Activated T-cell treated with anti-CD3 and anti-CD28 coated beads for 4 hours (primary cell): ENCODE data around the gene HGS.
"Not testable (repeated sequence)": the region's sequence is repeated elsewhere in the genome, so short reads cannot be mapped to it uniquely, and the experiment has no call there.

ENCODE experiments used
- DNase-seq: peaks from one replicate; pipeline ENCODE4 v3.0.0-alpha.2; 2020

HGS gene

DNA sequence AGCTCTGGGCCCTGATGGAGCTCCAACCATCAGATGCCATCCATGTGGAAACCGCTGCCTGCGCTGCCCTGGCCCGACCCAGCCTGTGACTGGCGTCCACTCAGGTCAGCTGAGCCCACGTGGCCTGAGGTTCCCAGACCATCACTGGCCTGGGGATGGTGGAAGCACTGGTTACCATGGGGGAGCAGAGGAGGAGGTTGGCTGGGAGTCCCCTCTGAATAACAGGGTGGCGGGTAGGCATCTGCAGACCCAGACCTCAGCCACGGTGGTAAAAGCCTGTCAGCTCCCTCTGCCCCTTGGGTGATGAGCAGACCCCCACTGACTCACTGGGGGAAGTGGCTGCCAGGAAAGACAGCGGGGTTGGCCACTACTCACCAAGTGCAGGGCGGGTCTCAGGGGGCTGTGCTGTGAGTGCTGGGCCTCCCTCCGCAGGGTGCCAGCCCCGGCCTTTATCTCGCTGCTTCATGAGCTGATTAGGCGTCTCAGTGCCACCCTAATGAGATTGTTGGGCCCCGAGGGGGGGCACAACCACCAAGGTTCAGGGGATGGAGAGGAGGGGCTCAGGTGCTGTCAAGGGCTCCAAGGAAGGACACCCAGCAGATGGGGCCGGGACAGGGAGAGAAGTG is 27.6 kb upstream of the HGS start, which contains the start of gene PDE6G:
Gene PDE6G, minus strand, starts transcription at position 425 of the 626 bp plus-strand sequence. CDS start 3,237 bp downstream, outside the sequence.
- no peak for DNase-seq

DNA sequence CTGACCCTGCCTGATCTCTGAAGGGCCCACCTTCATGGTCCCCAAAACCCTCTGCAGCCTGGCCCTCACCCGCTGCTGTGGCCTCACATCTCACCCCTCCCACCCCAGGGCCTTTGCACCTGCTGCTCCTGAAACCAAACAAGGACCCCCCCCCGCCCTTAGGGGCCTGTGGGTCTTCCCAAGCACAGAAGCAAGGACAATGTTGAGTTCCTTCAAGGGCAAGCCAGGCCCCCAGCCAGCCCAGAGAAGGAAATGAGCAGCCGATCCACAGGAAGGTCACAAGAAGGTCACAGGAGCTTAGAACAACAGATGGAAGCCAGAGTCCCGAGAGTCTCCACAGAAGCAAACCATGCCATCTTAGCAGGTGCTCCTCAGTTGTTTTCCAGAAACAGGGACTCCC is 27.0 kb upstream of the HGS start:
- DNase-seq, result no peak

DNA sequence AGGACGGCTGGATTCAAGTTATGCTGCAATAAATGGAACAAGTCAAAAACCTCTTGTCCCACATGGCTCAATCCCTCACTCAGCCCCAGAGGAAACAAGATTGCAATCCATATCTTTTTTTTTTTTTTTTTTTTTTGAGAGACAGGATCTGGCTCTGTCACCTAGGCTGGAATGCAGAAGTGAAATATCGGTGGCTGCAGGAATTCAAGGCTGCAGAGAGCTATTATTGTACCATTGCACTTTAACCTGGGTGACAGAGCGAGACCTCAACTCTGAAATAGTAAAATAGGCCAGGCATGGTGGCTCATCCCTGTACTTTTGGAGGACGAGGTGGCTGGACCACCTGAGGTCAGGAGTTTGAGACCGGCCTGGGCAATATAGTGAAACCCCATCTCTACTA is 24.8 kb upstream of the HGS start:
- DNase-seq, result no peak

DNA sequence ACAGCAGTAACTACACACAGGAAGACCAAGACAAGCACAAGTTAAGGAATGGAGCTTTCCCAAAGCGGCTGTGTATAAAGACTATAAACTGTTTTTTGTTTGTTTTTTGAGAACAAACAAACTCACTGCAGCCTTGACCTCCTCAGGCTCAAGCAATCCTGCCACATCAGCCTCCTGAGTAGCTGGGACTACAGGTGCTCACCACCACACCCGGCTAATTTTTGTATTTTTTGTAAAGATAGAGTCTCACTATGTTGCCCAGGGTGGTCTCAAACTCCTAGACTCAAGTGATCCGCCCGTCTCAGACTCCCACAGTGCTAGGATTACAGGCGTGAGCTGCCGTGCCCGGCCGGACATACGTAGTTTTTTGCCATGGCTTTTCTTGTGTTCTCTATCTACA is 23.4 kb upstream of the HGS start:
- no peak for DNase-seq

DNA sequence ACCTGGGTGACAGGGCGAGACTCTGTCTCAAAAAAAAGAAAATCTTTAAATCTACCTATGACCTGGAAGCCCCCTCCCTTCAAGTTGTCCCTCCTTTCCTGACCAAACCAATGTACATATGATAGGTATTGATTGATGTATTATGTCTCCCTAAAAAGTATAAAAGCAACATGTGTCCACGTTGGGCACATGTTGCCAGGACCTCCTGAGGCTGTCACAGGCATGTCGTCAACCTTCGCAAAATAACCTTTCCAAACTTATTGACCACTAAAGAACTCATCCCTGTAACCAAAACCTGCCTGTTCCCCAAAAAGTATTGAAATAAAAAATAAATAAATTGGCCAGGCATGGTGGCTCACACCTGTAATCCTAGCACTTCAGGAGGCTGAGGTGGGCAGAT is 21.8 kb upstream of the HGS start:
- no peak for DNase-seq

DNA sequence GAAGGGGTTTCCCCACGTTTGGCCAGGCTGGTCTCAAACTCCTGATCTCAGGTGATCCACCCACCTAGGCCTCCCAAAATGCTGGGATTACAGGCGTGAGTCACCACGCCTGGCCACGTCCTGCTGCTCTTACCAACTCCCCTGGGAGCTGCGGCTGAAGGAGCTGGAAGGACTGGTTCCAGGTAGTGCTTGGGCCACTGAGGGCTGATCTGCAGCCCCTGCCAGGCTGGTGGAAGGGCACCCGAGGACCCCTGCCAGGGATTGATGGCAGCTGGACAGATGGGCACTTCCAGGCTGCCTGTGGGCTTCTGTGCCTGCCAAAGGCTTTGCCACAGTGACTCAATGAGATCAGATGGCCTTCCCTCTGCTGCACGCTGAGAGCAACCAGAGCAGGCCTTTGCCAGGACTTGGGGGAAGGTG is 19.8 kb upstream of the HGS start:
- no peak for DNase-seq

DNA sequence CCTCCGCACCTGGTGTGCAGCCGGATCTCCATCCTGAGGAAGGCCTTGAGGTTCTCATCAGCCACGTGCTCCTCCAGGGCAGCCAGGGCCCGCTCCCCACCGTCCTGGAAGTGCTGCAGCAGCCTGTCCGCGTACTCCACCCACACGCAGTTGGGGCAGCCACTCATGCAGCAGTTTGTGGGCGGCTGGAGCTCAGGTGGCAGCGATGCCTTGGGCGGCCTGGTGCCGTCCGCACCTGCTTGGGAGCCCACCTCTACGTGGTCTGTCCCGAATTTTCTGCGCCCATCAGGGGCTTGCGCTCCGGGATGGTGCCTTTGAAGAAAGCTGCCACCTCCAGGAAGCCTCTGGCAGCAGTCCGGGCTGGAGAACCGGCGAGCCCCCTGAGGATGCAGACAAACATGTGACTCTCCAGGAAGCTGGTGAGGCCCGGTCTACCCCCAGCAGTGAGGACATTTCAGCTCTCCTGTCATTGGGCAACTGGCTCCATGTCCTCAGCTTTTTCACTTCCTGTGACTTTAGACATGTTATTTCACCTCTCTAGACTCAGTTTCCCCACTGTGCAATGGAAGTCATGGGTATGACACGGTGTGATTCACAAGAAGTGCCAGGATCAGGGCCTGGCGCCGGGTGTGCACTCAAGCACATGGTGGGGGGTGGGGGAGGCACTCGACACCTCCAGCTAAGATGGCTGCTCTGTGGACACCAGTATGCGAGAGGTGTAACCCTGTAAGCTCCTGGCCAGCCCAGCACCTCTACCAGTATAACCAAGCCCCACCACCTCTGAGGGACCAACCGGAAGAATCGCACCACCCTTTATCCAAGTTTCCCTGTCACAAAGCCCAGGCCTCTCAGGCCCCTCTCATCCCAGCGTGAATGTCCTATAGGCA is 18.4 kb upstream of the HGS start:
- peak; percentile 56 for DNase-seq

DNA sequence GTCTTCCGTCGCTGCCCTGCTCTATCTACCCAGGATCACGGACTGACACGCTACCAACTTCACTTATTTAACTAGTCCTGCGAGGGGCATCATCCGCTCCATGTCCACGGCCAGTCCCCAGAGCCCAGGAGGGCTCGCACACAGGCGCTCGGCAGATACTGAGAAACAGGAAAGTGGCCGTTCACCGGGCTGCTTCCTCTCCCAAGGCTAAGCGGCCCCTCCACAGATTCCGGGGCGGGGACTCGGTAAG is 17.8 kb upstream of the HGS start:
- DNase-seq, result no peak

DNA sequence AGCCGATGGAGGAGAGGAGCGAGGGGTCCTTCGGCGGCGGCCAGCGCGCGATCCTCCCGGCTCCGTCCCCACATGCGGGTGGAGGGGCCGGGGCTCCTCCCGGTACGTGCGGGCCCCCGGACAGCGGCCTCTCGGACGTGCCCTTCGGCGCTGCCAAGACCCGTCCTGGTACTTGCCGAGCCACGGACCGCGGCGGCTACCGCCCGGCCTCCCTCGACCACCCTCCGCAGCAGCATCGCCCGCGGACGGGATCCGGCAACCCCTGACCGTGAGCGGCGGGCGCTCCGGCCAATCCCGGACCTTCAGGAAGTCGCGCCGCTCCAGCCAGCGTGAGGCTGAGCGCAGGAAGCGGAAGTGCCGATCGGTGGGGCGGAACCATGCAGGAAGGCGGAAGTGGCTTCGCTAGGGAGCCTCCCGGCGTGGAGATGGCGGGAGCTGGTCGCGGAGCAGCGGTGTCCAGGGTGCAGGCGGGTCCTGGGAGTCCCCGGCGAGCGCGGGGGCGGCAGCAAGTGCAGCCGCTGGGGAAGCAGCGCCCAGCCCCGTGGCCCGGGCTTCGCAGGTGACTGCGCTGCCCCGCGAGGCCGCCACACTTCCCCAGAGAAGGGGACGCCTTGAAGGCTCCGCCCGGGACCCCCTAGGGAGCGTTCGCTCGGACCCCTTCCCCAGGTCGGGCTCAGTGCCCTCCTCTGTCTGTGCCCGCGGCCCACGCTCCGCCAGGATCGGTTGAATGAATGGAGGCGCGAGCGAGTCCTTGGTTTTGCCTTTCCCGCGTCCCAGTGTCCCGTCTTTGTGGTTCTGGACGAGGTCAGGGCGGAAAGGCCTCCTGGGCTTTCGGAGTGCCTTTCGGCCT is 17.2 kb upstream of the HGS start, which contains the start of the genes CCDC137 and OXLD1:
Gene CCDC137, plus strand, starts transcription at position 396 of the 850 bp plus-strand sequence. Its CDS starts 30 bp downstream, at position 426.
Gene OXLD1, minus strand, starts transcription at position 264 of the 850 bp plus-strand sequence. Its CDS starts 28 bp downstream, at position 236.
- DNase-seq, result peak; percentile 84

DNA sequence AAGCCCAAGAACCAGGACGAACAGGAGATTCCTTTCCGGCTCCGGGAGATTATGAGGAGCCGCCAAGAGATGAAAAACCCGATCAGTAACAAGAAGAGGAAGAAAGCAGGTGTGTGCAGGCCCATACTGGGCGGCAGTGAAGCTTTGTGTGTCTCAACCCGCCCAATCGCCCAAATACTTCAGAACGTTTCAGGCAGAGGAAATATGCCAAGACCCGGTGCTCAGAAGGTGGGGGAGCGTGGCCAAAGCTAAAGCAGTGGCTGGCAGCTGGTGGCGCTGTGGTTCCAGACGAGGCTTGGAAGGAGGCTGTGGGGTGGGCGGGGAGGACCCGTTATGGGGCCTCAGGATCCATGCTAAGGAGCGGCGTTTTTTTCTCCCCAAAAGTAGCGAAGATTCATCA is 16.1 kb upstream of the HGS start:
- no peak for DNase-seq

DNA sequence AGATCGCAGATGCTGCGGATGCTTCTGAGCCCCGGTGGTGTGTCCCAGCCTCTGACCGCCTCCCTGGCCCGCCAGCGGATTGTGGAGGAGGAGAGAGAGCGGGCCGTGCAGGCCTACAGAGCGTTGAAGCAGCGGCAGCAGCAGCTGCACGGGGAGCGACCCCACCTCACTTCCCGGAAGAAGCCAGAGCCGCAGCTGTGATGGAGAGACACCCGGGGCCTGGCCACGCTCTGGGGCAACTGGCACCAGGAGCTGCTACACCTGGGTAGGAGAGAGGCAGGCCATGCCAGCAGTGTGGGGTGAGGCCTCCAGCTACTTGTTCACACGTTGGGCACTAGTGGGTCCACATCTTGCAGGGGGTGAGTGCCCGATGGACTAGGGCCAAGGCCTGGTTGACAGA is 11.3 kb upstream of the HGS start:
- no peak for DNase-seq

DNA sequence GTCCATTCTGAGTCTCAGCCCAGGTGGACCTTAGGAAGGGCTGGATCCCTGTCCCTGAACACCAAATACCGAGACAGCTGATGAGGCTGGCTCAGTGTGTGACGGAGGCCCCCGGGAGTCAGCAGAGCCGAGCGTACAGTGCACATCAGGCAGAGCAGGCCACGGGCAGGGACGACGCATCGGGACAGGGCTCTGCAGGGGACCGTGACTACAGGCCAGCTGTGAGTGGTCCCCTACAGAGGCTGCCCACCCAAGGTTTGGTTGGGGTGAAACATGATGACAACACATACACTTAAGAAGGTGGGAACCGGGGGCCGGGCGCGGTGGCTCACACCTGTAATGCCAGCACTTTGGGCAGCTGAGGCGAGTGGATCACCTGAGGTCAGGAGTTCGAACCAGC is 10.9 kb upstream of the HGS start:
- no peak for DNase-seq

DNA sequence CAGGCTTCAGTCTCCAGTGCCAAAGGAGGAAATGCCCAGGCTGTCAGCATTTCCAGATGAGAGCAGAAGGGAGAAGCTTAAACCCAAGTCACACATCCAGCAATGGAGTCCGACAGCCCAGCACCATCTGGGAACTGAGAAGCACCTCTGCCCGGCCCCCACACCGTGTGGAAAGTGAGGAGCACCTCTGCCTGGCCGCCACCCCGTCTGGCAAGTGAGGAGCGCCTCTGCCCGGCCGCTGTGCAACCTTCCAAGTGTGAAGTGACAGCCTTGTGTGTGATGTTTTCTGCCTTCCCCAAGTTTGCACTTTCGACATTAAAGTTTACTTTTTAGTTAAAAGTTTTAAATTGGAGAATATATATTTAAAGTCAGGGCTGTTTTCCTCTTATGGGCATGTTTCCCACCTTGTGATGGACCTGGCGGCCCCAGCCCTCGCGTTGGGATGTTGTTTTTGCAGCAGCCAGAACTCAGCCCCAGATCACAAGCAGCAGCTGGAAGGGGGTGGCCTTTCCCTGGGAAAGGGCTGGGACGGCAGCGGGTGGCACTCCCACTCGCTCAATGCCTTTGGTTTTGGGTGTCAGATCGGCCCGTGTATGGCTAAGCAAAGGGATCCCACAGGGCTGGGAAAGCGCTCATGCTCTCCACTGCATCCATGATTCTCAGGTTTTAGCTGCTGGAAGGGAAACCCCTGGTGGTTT is 10.1 kb upstream of the HGS start:
- DNase-seq, result no peak

DNA sequence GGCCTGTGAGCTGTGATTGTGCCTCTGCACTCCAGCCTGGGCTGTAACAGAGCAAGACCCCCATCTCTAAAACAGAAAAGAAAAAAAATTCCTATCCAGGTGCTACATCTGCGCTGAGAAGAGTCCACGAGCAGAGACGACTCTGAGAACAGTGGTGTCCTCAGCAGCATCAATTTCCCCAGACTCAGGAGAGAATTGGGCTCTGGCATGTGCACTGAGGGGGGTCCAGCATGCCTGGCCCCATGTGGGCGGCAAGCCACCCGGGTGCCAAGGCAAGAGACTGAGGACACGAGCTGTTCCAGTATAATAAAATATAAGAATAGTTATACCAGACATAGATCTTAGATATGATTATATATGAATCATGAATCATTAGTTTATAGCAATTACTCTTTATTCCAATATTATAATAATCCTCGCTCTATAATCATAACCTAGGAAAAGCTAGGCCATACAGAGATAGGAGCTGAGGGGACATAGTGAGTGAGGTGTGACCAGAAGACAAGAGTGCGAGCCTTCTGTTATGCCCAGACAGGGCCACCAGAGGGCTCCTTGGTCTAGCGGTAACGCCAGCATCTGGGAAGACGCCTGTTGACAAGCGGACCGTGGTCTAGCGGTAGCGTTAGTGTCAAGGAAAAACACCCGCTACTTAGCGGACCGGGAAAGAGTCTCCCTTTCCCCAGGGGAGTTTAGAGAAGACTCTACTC is 8.1 kb upstream of the HGS start:
- DNase-seq, result not testable (repeated sequence)

DNA sequence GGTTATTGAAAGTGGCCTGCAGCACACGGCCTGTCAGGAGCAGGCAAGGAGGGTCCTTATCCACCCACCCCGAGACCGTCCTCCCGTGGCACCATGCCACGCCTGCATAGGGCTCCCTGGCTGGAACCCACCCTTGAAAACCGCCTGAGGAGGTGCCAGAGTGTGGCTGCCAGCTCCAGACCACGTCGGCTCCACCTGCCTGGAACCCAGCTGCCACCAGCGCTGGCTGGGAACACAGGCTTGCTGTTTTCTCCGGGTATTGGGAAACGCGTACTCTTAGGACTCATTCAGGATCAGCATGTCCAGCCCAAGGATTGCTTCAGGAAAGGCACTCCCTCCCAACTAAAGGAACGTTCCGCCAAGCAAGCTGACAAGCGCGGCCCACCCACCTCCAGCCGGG is 6.9 kb upstream of the HGS start:
- DNase-seq, result no peak

DNA sequence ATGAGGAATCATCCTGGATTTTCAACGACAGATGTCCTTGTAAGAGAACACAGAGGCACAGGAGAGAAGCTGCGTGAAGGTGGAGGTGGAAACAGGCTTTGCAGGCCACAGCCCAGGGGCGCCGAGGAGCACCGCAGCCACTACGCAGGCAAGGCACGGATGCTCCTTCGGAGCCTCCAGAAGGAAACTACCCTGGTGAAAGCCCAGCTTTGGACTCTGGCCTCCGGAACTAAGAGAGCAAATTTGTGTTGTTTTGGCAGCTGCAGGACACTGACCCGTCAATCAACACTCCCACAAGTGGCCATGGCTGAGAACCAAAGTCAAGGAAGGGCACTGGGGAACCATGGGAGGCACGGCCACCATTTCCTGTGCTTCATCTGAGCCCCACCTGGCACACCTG is 3.7 kb upstream of the HGS start:
- DNase-seq, result no peak

DNA sequence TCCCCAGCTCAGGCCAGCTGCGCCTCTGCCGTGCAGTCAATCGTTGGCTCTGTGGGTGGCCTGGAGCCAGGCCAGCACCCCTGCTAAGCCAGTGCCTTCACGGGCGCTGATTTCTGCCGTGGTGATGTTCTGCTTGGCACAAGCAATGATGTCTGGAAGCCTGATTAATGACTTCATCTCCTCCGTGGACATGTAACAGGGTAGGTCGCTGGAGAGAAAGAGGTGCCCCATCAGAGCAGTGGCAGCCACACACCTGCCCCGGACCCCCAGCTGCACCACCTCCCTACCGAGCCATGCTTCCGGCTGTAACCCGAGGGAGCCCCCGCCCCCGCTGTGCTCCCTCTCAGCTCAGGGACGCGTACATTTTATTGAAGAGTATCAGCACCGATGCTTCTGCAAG is 2.1 kb upstream of the HGS start:
- no peak for DNase-seq

DNA sequence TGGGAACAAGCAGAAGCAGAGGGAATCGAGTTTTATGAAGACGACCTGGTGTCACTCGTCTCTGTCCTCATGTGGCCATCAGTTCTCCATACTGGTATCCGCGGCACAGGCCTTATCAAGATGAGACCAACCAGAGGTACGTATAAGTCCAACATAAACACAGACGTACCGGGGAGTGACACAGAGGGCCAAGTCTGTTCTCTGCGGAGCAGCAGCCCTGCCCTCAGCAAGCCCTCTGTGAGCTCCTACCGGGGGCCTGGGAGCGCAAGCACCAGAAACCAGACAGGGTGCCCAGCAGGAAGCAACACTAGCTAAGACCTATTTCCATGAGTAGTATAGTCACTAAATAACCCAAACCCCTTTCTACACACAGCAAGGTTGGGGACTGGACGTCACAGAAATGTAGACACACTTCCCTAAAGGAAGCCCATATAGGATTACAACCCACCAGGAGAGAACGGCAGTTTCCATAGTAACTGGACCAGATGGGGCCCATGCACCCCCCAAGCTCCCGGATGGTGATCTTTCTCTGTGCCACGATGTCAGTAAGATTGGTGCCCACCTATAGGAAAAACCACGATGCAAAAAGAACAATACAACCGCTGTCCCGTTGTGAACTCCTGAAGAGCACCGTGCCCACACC is 1.1 kb upstream of the HGS start:
- no peak for DNase-seq

DNA sequence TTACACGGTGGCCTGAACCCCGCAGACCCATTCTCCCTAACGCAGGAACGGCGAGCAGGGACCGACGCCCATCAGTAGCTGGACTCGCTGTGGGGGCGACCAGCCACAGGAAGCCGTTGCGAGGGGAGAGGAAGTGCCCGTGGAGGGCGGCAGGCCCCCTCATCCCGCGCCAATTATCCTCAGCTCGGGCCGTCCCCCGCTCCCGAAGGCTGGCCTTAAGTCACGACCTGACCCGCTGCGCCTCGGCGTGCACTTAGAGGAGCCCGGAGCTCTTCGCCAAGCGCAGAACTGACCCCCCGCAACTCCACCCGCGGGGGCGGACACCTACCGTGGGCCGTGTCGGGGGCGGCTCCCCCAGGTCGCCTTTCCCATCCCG is 615 bp upstream of the HGS start:
- no peak for DNase-seq

DNA sequence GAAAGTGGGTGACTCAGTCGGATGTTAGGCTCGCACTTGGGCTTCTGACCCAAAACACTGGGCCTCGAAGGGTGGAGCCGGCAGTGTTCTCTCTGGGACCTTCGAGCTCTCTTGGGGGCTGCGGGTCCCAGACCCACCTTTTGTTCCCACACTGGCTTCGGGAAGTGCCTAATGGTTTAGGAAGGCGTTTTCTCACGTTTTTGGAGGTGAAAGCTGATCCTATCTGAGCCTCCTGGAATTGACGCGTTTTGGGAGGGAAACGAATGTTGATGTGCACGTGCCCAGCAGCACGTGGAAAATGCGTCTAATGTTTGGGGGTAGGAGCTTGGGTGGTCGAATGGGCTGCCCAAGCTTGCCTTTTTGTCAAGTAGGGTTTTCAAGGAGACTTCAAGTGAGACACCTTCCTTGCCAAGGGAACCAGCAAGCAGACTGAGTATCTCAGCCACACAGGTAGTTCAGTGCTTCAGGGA is 666 bp downstream of the HGS start:
- DNase-seq, result no peak

DNA sequence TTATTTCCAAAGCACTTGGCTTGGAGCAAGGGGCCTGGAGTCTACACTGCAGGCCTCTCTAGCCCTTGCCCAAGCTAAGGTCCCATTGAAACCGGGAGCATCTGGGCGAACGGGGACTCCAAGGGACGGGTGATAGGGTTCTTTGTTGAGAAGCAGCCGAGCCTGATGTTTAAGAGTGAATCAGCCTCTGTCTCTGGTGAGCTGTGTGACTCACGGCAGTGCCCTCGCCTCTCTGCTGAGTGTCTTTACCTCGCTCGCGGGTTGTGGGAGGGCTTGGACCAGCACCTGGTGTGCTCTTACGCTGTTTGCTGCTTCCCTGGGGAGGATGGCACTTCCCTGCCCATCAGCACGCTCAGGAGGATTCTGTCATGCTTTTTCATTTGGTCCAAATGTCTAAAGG is 1.3 kb downstream of the HGS start:
- DNase-seq, result no peak

DNA sequence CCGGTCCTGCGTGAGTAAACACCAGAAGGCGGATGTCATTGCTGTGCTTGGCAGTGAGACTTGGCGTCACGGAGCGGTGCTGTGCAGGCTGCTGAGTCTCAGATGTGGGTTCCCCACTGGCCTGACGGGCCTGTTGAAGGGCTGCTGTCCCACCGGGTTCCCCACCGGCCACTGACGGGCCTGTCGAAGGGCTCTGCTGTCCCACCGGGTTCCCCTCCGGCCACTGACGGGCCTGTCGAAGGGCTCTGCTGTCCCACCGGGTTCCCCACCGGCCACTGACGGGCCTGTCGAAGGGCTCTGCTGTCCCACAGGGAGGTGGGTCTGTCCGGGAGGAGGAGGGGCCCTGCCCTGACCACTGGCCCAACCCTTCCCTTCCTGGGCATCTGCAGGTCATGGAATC is 2.8 kb downstream of the HGS start:
- DNase-seq, result no peak
